HepG2 (cell line): Measurements from ENCODE around the gene HS2ST1. TPM values are rescaled to one million over a fixed set of nuclear protein-coding genes. Genes with fewer than 3 reads are reported as not detected.

Experiments
- ATAC-seq: fragments of 200-7000 bp; cut with Tn5 transposase; 3 replicates; pipeline ENCODE4 v1.9.1; 2020; ENCODE audit warnings: mild to moderate bottlenecking, moderate library complexity
- BruUV-seq: library from RNA; stranded (reverse); fragments of 400-500 nt; replicated peaks from 2 replicates; lab custom pipeline; 2021; lab: Mats Ljungman, UMichigan
- CTCF ChIA-PET: fragments of 300-600 bp; formaldehyde crosslinking; extraction: SDS; loops from one replicate; lab custom pipeline; 2021; ENCODE audit warnings: low total read pairs, inconsistent platforms, low intra/inter-chr PET ratio; lab: Yijun Ruan, JAX
- POLR2A ChIA-PET: fragments of 350-600 bp; sonication (Branson Sonifier 250); formaldehyde crosslinking; loops from one replicate; lab custom pipeline; 2020; ENCODE audit warnings: antibody characterized with exemption, inconsistent platforms; lab: Yijun Ruan, JAX
- DNase-seq: peaks from one replicate; pipeline ENCODE4 v3.0.0-alpha.2; 2015; ENCODE audit warnings: low spot score
- FAIRE-seq: peaks from 3 replicates; lab custom pipeline; 2011; peaks lifted over from hg19 to GRCh38; lab: Jason Lieb, UNC
- H2AFZ ChIP-seq: one replicate; pipeline ENCODE4 v1.6.1; 2011; ENCODE audit warnings: low read length, inconsistent platforms
- H3K27ac ChIP-seq: fragments of 300-600 bp; 3 replicates; pipeline ENCODE4 v1.8.0; 2011; ENCODE audit warnings: mixed run types, mild to moderate bottlenecking, mixed read lengths, low read length, inconsistent platforms; ENCODE audit not compliant: insufficient read depth; ENCODE audit errors: extremely low read length
- H3K27me3 ChIP-seq, 2 experiments: fragments of 200-600 bp in 1 of 2; 2 replicates in 1 of 2; 3 replicates in 1 of 2; pipeline versions ENCODE4 v1.6.0 to v1.8.0; 2011; ENCODE audit warnings: low read length in 2 of 2, mild to moderate bottlenecking in 2 of 2, moderate library complexity in 2 of 2, inconsistent platforms in 1 of 2; ENCODE audit not compliant: insufficient read depth in 2 of 2, control insufficient read depth in 1 of 2
- H3K36me3 ChIP-seq, 2 experiments: fragments of 200-600 bp in 1 of 2; replicated peaks in 1 of 2; 2 replicates in 1 of 2; 3 replicates in 1 of 2; pipeline versions ENCODE4 v1.5.1 to v1.8.0; 2011; ENCODE audit warnings: low read length in 2 of 2, inconsistent platforms in 1 of 2; ENCODE audit not compliant: insufficient read depth in 2 of 2, control insufficient read depth in 1 of 2
- H3K4me1 ChIP-seq: 2 replicates; pipeline ENCODE4 v1.5.1; 2012; ENCODE audit warnings: low read length, inconsistent platforms; ENCODE audit not compliant: insufficient read depth
- H3K4me2 ChIP-seq: 2 replicates; pipeline ENCODE4 v1.6.0; 2011; ENCODE audit warnings: low read depth, low read length, inconsistent platforms
- H3K4me3 ChIP-seq, 3 experiments: fragments of 200-600 bp in 1 of 3; sonication (generic), shearing (Covaris generic) in 1 of 3; replicated peaks in 1 of 3; 2 replicates each; pipeline ENCODE4 v1.5.1; 2011 to 2016; ENCODE audit warnings: low read length in 3 of 3, inconsistent platforms in 2 of 3, low read depth in 2 of 3, mild to moderate bottlenecking in 2 of 3, control low read depth in 1 of 3, mixed read lengths in 1 of 3; ENCODE audit not compliant: insufficient read depth in 1 of 3
- H3K79me2 ChIP-seq: one replicate; pipeline ENCODE4 v1.6.1; 2011; ENCODE audit warnings: low read length, inconsistent platforms; ENCODE audit not compliant: insufficient read depth
- H3K9ac ChIP-seq: 2 replicates; pipeline ENCODE4 v1.6.0; 2011; ENCODE audit warnings: mild to moderate bottlenecking, low read depth, low read length, inconsistent platforms; ENCODE audit not compliant: insufficient read depth
- H3K9me3 ChIP-seq: 2 replicates; pipeline ENCODE4 v1.5.1; 2012; ENCODE audit warnings: mild to moderate bottlenecking, low read length
- H4K20me1 ChIP-seq: 2 replicates; pipeline ENCODE4 v1.6.0; 2011; ENCODE audit warnings: inconsistent platforms, mild to moderate bottlenecking, low read length, moderate library complexity; ENCODE audit not compliant: insufficient read depth
- HNF4G ChIP-seq, 2 experiments: sonication (generic) in 1 of 2; formaldehyde crosslinking in 1 of 2; IDR thresholded peaks; 2 replicates each; pipeline versions ENCODE4 v1.4.0 to v1.6.1; 2011 to 2020; ENCODE audit warnings: borderline replicate concordance in 2 of 2, low read depth in 2 of 2, mild to moderate bottlenecking in 2 of 2, low read length in 1 of 2, missing genetic modification reagents in 1 of 2, moderate library complexity in 1 of 2
- KDM1A ChIP-seq: IDR thresholded peaks from 2 replicates; pipeline ENCODE4 v1.6.1; 2016; ENCODE audit warnings: missing compliant biosample characterization
- MEF2D ChIP-seq: sonication (generic); formaldehyde crosslinking; IDR thresholded peaks from 2 replicates; pipeline ENCODE4 v1.5.1; 2020; ENCODE audit warnings: mild to moderate bottlenecking, missing genetic modification reagents
- POGZ ChIP-seq: sonication (generic); formaldehyde crosslinking; IDR thresholded peaks from 2 replicates; pipeline ENCODE4 v1.4.0; 2020; ENCODE audit warnings: mild to moderate bottlenecking, missing genetic modification reagents
- REXO4 ChIP-seq: sonication (generic); formaldehyde crosslinking; IDR thresholded peaks from 2 replicates; pipeline ENCODE4 v1.8.0; 2022; ENCODE audit warnings: missing genetic modification reagents, mild to moderate bottlenecking, borderline replicate concordance
- ZNF138 ChIP-seq: sonication (generic); formaldehyde crosslinking; IDR thresholded peaks from 2 replicates; pipeline ENCODE4 v1.5.0; 2020; ENCODE audit warnings: mild to moderate bottlenecking, low read depth, missing genetic modification reagents
- ZNF407 ChIP-seq: sonication (generic); formaldehyde crosslinking; IDR thresholded peaks from one replicate; pipeline ENCODE4 v1.5.1; 2020; ENCODE audit warnings: mild to moderate bottlenecking, missing genetic modification reagents; ENCODE audit errors: not compliant biosample characterization
- WGBS: methylation state at CpG from one replicate; pipeline ENCODE4 v1.1.6; 2017; ENCODE audit warnings: low lambda C conversion rate; 5-methylcytosine and 5-hydroxymethylcytosine counted together
- in situ Hi-C: cut with HindIII; loops from 2 replicates; pipeline ENCODE4 v1.10.0; 2017; ENCODE audit warnings: low pct_unique_long_range_greater_than_20kb; ENCODE audit not compliant: extremely low pct_ligation_motif_present
- intact Hi-C: fragments of 100-400 bp; cut with micrococcal nuclease; formaldehyde crosslinking; loops from one replicate; pipeline ENCODE4 v1.10.0; 2022; ENCODE audit not compliant: unreplicated experiment
- polyA plus RNA-seq, 8 experiments: library from polyadenylated mRNA; depleted of rRNA in 3 of 8; stranded (reverse) in 7 of 8; unstranded in 1 of 8; fragments of >200 nt; fragmentation: Illumina TruSeq in 4 of 8; extraction: Trizol in 4 of 8; gene quantifications; 2 replicates each; pipeline versions ENCODE4 v1.2.1 to v1.2.3, GENCODE V29; 2011 to 2016; ENCODE audit warnings: low read depth in 4 of 8, missing spikeins in 1 of 8, mixed read lengths in 1 of 8; ENCODE audit not compliant: insufficient read depth in 1 of 8
- total RNA-seq, 5 experiments: library from RNA; depleted of rRNA; stranded (reverse); fragments of >200 nt; fragmentation: Illumina TruSeq; extraction: Trizol; gene quantifications; 2 replicates each; pipeline ENCODE4 v1.2.3, GENCODE V29; 2016; ENCODE audit warnings: low read depth in 1 of 5
- TF ChIP-seq, protein P1 (sequence below): sonication (generic); formaldehyde crosslinking; IDR thresholded peaks from 2 replicates; pipeline ENCODE4 v1.5.0; 2020; ENCODE audit warnings: mild to moderate bottlenecking, missing genetic modification reagents, borderline replicate concordance

HS2ST1 gene
- total and polyA plus RNA-seq, 2 of the 13 experiments (the other 11 are each of a cell fraction or from before 2014, with no cell fraction given), result 22.1 to 58.7 TPM

DNA sequence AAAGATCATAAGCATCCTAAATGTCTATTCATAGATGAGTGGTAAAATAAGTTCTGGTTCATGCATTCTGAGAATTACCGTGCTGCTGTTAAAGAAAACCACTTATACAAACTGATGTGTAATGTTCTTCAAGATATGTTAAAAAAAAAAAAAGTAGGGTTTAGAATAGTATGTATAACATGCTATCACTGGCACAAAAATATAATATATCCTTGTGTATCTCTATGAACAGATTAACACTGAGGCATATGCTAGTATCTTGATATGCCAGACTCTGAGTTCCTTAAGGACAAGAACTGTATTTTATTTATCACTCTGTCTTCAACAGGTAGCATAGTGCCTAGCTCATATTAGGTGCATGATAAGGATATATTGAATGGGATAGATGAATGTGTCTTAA, 108.9 kb downstream of the HS2ST1 start:
- TF ChIP-seq, protein P1, sequence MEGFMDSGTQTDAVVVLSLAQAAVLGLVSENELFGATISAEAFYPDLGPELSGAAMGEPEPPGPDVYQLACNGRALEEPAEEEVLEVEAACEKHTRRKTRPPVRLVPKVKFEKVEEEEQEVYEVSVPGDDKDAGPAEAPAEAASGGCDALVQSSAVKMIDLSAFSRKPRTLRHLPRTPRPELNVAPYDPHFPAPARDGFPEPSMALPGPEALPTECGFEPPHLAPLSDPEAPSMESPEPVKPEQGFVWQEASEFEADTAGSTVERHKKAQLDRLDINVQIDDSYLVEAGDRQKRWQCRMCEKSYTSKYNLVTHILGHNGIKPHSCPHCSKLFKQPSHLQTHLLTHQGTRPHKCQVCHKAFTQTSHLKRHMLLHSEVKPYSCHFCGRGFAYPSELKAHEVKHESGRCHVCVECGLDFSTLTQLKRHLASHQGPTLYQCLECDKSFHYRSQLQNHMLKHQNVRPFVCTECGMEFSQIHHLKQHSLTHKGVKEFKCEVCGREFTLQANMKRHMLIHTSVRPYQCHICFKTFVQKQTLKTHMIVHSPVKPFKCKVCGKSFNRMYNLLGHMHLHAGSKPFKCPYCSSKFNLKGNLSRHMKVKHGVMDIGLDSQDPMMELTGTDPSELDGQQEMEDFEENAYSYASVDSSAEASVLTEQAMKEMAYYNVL (CRISPR knock-in tag), result no peak
- no peak for TF ChIP-seq POGZ (CRISPR knock-in tag)
- TF ChIP-seq ZNF407 (CRISPR knock-in tag), result no peak
- TF ChIP-seq HNF4G (IDR thresholded peaks at IDR 0.05; ENCODE audit: borderline replicate concordance, low read depth, low read length), result no peak
- TF ChIP-seq HNF4G (CRISPR knock-in tag; IDR thresholded peaks at IDR 0.05; ENCODE audit: borderline replicate concordance, low read depth), result no peak
- no peak for TF ChIP-seq KDM1A (CRISPR knock-in tag)
- no peak for TF ChIP-seq MEF2D (CRISPR knock-in tag)
- TF ChIP-seq ZNF138 (CRISPR knock-in tag), result no peak
- no peak for TF ChIP-seq REXO4 (CRISPR knock-in tag)
- POLR2A ChIA-PET, result no interaction called here
- BruUV-seq, result no TSS peak
- peaks cover 32% of the 10 kb centered on the region for H3K79me2 ChIP-seq
- H4K20me1 ChIP-seq, result no peaks in the 10 kb centered on the region
- H3K27ac ChIP-seq, result no peak overlapping the region
- no peak overlapping the region for H3K9ac ChIP-seq
- H3K27me3 ChIP-seq, result no peaks in the 10 kb centered on the region
- H3K4me2 ChIP-seq, result no peak overlapping the region
- 4% methylated on average over 1 of the region's 1 CpG for WGBS
- FAIRE-seq (no peak), ATAC-seq (no peak), DNase-seq (no peak)
- CTCF ChIA-PET, result no interaction called here
- H3K4me1 ChIP-seq, result peaks cover 5% of the 10 kb centered on the region; the same call in 1 of the 2 replicates
- no peaks in the 10 kb centered on the region for H3K36me3 ChIP-seq
- no peak overlapping the region for H3K4me3 ChIP-seq
- H3K9me3 ChIP-seq, result no peaks in the 10 kb centered on the region
- in situ Hi-C loops (no loop called here), intact Hi-C loops (loop anchor here (10.0 kb wide), 1 partner anchor 319 kb away; the partner anchor contains the start of gene SH3GLB1)
- H2AFZ ChIP-seq, result no peak overlapping the region
